IPS DF 4.7 (cell line): ENCODE results near the gene CCDC73.
"Not testable (repeated sequence)": the region's sequence is repeated elsewhere in the genome, so short reads cannot be mapped to it uniquely, and the experiment has no call there.

ENCODE experiments used
- DNase-seq: peaks from one replicate; pipeline ENCODE4 v3.0.0-alpha.2; 2013; ENCODE audit warnings: low spot score; ENCODE audit errors: extremely low read depth

The CCDC73 gene

DNA sequence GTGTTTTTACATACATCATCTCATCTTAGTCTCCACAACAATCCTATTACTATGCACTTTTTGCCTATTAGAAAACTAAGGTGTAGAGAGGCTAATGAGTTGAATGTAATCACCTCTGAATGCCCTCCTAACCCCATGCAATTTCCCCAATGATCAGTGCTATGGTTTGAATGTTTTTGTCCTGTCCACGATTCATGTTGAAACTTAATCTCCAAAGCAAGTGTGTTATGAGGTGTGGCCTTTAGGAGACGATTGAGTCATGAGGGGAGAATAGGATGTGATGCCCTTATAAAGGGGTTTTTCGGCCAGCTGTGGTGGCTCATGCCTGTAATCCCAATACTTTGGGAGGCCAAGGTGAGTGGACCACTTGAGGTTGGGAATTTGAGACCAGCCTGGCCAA, 2.0 kb upstream of the CCDC73 start:
- no peak for DNase-seq

- no peak for DNase-seq
Measured at GRCh38 chr11:32792948-32793475, 1.4 kb downstream of the CCDC73 start.

GRCh38 chr11:32792111-32792947, 2.1 kb downstream of the CCDC73 start:
- no peak for DNase-seq

DNA sequence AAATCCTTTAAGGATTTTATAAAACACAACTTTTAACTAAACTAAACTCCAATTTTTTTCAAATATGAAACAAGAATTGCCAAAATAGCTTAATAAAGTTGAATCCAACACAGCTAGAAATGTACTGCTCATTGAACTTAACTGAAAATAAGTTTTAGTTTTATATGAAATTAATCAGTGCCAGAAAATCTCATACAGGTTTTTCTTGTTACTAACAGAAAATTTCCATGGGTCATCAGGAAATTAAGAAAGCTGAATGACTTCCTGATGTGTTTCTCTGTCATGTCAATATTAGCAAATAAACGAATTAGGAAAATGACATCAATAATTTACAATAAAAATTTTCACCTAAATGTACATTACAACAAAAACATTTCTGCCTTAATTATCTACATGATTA, 3.5 kb downstream of the CCDC73 start:
- DNase-seq, result no peak

DNA sequence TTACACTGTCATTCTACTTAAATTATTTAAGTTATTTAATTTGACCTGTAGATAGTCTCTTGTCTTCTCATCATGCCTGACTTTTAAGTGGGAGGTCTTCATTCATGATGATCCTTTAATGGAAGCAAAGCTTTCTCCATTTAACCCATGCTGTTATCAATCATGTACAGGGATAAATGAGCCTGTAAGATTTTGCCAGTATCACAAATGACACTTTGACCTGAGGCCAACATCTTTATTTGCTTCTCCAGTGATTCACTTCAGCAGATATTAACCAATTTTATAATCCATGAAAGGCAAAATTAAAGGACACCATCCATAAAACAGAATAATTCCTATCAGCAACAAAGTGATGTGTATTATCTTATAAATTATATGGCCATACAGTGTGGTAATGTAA, 7.7 kb downstream of the CCDC73 start:
- no peak for DNase-seq

DNA sequence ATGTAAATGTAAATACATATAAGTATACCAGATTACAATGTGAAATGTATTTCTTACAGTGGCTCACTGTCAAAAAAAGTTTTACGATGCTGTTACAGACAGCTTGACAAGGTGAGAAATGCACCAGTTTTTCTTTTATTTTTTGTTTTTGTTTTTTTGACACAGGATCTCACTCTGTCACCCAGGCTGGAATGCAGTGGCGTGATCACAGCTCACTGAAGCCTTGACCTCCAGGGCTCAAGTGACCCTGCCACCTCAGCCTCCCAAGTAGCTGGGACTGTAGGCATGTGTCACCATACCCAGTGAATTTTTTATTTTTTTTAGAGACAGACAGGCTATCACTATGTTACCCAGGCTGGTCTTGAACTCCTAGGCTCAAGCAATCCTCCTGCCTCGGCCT, 9.2 kb downstream of the CCDC73 start:
- DNase-seq, result no peak

DNA sequence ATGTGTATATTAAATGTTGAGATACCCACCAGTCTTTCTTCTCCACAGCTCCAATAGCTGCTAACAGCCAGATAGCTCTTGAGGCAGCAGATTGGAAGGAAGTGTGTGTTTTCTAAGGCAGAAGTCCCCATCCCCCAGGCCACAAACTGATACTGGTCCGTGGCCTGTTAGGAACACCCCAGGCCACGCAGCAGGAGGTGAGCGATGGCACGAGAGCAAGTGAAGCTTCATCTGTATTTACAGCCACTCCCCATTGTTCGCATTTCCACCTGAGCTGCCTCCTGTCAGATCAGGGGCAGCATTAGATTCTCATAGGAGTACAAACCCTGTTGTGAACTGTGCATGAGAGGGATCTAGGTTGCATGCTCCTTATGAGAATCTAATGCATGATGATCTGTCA, 12.7 kb downstream of the CCDC73 start:
- DNase-seq, result no peak

DNA sequence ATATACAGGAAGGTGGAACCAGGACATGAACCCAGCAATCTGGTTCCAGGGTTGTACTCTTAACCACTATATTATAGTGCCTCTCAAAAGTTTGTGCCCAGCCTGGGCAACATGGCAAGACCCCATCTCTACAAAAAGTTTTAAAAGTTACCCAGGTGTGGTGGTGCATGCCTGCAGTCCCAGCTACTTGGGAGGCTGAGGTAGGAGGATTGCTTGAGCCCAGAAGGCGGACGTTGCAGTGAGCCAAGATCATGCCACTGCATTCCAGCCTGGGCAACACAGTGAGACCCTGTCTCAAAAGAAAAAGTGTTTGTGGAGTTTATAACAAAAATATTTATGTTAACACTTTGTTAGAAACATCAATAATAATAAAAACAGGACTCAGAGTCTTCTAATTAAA, 13.6 kb downstream of the CCDC73 start:
- DNase-seq, result not testable (repeated sequence)

DNA sequence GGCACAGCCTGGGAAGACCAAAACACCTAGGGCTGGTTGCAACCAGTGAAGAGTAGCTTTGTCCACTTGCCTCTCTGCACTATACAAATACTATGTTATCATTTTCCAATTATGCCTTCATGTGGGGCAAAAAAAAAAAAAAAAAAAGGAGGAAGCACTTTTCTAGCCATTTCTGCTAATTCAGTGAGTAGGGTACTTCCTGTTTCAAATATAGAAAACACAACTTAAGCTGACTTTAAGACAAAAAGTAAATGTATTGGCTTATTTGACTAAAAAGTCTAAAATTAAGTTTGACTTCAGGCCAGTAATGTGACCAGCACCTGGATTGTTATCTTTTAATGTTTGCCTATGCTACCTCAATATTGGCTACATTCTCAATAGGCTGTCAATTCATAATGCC, 15.3 kb downstream of the CCDC73 start:
- no peak for DNase-seq

GRCh38 chr11:32775908-32776307, 18.6 kb downstream of the CCDC73 start:
- DNase-seq, result no peak

DNA sequence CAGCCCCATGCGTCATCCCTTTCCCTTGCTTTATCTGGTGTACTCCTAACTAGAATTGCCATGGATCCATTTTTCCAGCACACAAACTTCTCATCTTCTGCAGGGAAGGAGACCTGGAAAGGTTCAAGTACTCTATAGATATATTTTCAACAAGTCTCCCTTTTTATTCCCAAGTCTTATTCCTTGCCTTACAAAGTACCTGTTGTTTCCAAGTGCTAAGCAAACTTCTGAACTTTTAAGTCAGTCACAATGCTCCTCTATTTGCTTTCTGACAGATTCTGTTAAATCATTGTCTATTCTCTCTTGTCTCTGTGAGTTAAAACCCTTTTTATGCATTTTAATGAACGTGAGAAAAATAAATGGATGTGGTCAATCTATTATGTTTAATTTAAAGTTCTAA, 20.4 kb downstream of the CCDC73 start:
- DNase-seq, result no peak

DNA sequence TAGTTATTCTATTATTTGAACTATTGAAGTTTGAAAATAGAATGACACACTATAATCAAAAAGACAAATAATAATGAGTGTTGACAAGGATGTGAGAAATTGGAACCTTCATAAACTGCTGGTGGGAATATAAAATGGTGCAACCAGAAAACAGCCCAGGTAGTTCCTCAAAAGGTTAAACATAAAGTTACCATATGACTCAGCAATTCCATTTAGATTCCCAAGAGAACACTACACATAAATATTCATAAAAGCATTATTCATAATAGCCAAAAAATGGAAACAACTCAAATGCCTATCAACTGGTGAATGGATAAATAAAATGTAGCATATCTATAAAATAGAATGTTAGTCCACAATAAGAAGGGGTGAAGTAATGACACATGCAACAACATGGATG, 21.7 kb downstream of the CCDC73 start:
- no peak for DNase-seq

DNA sequence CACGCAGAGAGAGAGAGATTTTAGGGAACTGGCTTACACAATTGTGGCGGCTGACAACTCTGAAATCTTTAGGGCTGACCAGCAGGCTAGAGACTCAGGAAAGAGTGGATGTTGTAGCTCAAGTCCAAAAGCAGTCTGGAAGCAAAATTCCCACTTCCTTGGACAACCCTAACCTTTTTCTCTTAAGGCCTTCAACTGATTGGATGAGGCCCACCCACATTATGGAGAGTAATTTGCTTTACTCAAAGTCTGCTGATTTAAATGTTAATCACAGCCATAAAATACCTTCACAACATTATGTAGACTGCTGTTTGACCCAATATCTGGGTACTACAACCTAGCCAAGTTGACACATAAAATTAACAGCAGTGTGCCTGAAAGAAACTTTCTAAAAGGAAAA, 32.7 kb downstream of the CCDC73 start:
- DNase-seq, result not testable (repeated sequence)

DNA sequence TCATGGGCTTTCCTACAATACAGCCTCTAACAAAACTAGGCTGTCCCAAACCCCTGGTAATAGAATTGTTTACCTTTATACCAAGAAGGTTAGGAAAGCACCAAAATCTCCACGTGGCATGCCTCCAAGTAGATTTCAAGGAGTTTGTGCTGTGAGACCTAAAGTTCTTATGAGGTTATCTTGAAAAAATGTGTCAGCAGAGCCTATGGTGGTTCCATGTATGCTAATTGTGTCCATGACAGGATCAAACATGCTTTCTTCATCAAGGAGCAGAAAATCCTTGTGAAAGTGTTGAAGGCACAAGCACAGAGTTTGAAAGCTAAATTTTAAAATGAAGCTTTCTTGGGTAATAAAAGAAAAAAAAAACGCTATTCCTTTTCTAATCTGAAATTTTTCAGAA, 36.2 kb downstream of the CCDC73 start:
- no peak for DNase-seq

- DNase-seq, result not testable (repeated sequence)
Measured at GRCh38 chr11:32753181-32753580, 41.3 kb downstream of the CCDC73 start.

DNA sequence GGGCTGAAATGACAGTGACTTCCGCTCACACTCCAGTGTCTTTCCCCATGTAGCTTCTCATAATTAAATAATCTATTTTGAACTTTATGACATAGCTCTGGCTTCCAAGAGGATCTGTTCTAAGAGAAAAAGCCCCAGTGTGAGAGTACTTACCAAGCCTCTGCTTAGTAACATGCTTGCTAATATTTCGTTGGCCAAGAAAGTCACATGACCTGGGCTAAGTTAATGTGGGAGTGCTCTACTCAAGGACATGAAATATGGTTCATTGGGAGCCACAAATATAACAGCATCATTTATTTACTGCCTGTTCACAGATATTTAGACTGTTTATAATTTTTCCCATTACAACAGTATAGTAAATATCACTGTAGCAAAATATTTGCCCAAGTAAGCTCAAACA, 42.5 kb downstream of the CCDC73 start:
- no peak for DNase-seq

- no peak for DNase-seq
Measured at GRCh38 chr11:32751381-32751780, 43.1 kb downstream of the CCDC73 start.

- DNase-seq, result no peak
Measured at GRCh38 chr11:32729976-32730375, 64.5 kb downstream of the CCDC73 start.

- DNase-seq, result no peak
Measured at GRCh38 chr11:32723332-32723731, 71.1 kb downstream of the CCDC73 start.

DNA sequence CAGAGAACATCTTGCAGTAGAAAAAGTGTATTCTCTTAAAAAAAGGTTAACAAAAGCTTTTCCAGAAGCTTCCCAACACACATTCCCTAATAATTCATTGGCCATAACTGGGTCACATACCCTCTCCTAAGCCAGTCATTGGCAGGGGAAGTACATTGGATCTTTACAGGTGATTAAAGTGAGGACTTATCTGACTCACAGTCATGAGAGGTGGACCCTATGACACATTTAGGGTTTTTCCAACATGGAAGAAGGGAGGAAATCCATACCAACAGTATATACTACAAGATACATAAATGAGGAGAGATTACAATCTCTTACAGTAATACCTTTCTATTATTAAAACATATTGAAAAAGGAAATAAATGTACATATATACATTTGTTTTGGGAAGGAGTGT, 72.2 kb downstream of the CCDC73 start:
- DNase-seq, result no peak

DNA sequence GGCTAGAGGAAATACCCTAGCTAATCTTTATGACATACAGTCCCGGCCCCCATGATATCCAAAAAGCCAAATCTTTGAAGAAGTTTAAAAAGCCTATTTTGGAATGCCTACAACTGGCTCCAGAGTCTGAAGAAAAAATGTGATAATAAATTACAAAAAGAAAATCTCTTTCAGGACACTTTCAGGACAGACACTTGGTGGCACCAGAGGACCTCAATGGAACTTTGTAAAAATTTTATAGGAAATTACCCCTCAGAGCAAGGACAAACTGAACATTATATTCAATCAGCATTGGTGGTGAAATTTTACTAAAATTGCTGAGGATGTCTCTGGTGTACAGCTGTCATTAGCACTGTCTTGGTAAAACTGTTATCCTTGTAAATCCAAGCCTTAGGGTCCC, 81.0 kb downstream of the CCDC73 start:
- DNase-seq, result no peak

GRCh38 chr11:32708978-32709377, 85.5 kb downstream of the CCDC73 start:
- DNase-seq, result not testable (repeated sequence)

GRCh38 chr11:32706985-32707741, 87.3 kb downstream of the CCDC73 start:
- no peak for DNase-seq
